Neural progenitor cell (in vitro differentiated cells): ENCODE measurements around the gene PDE11A.

Source experiments
- EZH2 ChIP-seq: fragments of 200-600 bp; sonication (generic); IDR thresholded peaks from 2 replicates; pipeline ENCODE4 v1.6.1; 2017; ENCODE audit warnings: antibody characterized with exemption, mild to moderate bottlenecking, moderate library complexity
- TF ChIP-seq, protein P1 (sequence below): fragments of 200-600 bp; sonication (generic); IDR thresholded peaks from 2 replicates; pipeline ENCODE4 v1.5.1; 2017; ENCODE audit warnings: antibody characterized with exemption, mild to moderate bottlenecking

DNA sequence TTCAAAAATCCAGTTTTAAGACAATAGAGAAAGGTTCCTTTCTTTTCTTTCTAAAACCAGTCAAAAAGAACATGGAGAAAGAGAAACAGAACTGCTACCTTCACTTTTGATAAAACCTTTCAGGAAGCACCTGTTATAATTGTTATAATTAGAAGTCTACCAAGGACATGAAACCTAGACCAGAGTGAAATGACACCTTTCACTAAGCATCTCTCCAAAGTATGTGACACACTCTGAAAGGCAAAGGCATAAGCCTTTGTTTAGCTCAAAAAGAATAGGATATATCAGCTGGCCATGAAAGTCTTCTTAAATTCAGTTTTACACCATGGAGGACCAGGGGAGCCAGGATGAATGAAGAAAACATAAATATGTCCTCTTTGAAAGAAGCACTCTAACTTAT, 20.9 kb upstream of the PDE11A start:
- TF ChIP-seq, protein P1, sequence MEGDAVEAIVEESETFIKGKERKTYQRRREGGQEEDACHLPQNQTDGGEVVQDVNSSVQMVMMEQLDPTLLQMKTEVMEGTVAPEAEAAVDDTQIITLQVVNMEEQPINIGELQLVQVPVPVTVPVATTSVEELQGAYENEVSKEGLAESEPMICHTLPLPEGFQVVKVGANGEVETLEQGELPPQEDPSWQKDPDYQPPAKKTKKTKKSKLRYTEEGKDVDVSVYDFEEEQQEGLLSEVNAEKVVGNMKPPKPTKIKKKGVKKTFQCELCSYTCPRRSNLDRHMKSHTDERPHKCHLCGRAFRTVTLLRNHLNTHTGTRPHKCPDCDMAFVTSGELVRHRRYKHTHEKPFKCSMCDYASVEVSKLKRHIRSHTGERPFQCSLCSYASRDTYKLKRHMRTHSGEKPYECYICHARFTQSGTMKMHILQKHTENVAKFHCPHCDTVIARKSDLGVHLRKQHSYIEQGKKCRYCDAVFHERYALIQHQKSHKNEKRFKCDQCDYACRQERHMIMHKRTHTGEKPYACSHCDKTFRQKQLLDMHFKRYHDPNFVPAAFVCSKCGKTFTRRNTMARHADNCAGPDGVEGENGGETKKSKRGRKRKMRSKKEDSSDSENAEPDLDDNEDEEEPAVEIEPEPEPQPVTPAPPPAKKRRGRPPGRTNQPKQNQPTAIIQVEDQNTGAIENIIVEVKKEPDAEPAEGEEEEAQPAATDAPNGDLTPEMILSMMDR, result no peak
- TF ChIP-seq EZH2, result no peak
